Neural cell (in vitro differentiated cells): ENCODE measurements around the gene PRKG1.

Experiments
- EP300 ChIP-seq: fragments of 450-650 bp; conservative IDR thresholded peaks from 2 replicates; pipeline ENCODE4 v1.6.1; 2014; ENCODE audit warnings: antibody characterized with exemption, mild to moderate bottlenecking, moderate library complexity; ENCODE audit not compliant: poor library complexity, severe bottlenecking
- EZH2 ChIP-seq: fragments of 200-600, 300-800 bp; shearing (Covaris generic), sonication (generic); IDR thresholded peaks from 2 replicates; pipeline ENCODE4 v1.6.1; 2014; ENCODE audit warnings: antibody characterized with exemption, low read length, borderline replicate concordance, mild to moderate bottlenecking; ENCODE audit not compliant: insufficient read depth, poor library complexity, severe bottlenecking
- MXI1 ChIP-seq: fragments of 450-650 bp; conservative IDR thresholded peaks from 2 replicates; pipeline ENCODE4 v1.6.1; 2014; ENCODE audit warnings: antibody characterized with exemption, mild to moderate bottlenecking; ENCODE audit not compliant: poor library complexity, severe bottlenecking
- POLR2AphosphoS5 ChIP-seq: IDR thresholded peaks from 2 replicates; pipeline ENCODE4 v1.6.1; 2012
- RAD21 ChIP-seq: fragments of 450-650 bp; conservative IDR thresholded peaks from 2 replicates; pipeline ENCODE4 v1.6.1; 2014; ENCODE audit warnings: antibody characterized with exemption, mild to moderate bottlenecking, moderate library complexity
- TF ChIP-seq, protein P1 (sequence below): fragments of 450-650 bp; IDR thresholded peaks from 2 replicates; pipeline ENCODE4 v1.5.1; 2014; ENCODE audit warnings: antibody characterized with exemption, mild to moderate bottlenecking, moderate library complexity; ENCODE audit not compliant: poor library complexity, severe bottlenecking
- TF ChIP-seq, protein P2 (sequence below): IDR thresholded peaks from 2 replicates; pipeline ENCODE4 v1.6.1; 2012; ENCODE audit warnings: borderline replicate concordance

DNA sequence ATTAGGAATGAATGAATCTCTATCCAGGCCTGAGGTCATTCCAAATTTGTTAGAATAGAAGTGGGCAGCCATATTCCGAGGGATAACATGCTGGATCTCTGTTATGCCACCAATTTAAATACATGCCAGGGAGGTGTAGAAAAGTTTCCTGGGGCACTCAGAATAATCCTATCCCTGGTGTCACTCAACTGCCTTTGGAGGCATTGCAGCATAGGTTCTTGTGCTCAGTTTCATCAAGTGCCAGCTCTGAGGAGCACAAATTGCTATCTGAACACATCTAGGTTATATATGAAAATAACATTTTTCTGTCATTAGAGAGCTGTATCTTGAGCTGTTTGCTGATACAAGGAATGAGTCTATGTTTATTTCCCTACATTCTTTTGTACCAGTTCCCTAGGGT is 427.8 kb downstream of the PRKG1 start:
- TF ChIP-seq EP300 (no peak), POLR2AphosphoS5 (no peak), EZH2 (no peak), RAD21 (no peak), MXI1 (no peak)
- TF ChIP-seq, protein P1, sequence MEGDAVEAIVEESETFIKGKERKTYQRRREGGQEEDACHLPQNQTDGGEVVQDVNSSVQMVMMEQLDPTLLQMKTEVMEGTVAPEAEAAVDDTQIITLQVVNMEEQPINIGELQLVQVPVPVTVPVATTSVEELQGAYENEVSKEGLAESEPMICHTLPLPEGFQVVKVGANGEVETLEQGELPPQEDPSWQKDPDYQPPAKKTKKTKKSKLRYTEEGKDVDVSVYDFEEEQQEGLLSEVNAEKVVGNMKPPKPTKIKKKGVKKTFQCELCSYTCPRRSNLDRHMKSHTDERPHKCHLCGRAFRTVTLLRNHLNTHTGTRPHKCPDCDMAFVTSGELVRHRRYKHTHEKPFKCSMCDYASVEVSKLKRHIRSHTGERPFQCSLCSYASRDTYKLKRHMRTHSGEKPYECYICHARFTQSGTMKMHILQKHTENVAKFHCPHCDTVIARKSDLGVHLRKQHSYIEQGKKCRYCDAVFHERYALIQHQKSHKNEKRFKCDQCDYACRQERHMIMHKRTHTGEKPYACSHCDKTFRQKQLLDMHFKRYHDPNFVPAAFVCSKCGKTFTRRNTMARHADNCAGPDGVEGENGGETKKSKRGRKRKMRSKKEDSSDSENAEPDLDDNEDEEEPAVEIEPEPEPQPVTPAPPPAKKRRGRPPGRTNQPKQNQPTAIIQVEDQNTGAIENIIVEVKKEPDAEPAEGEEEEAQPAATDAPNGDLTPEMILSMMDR = no peak
- TF ChIP-seq, protein P2, sequence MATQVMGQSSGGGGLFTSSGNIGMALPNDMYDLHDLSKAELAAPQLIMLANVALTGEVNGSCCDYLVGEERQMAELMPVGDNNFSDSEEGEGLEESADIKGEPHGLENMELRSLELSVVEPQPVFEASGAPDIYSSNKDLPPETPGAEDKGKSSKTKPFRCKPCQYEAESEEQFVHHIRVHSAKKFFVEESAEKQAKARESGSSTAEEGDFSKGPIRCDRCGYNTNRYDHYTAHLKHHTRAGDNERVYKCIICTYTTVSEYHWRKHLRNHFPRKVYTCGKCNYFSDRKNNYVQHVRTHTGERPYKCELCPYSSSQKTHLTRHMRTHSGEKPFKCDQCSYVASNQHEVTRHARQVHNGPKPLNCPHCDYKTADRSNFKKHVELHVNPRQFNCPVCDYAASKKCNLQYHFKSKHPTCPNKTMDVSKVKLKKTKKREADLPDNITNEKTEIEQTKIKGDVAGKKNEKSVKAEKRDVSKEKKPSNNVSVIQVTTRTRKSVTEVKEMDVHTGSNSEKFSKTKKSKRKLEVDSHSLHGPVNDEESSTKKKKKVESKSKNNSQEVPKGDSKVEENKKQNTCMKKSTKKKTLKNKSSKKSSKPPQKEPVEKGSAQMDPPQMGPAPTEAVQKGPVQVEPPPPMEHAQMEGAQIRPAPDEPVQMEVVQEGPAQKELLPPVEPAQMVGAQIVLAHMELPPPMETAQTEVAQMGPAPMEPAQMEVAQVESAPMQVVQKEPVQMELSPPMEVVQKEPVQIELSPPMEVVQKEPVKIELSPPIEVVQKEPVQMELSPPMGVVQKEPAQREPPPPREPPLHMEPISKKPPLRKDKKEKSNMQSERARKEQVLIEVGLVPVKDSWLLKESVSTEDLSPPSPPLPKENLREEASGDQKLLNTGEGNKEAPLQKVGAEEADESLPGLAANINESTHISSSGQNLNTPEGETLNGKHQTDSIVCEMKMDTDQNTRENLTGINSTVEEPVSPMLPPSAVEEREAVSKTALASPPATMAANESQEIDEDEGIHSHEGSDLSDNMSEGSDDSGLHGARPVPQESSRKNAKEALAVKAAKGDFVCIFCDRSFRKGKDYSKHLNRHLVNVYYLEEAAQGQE = no peak
